ENCODE measurements around the gene NMNAT3. TPM values are rescaled to one million over a fixed set of nuclear protein-coding genes. Genes with fewer than 3 reads are reported as not detected.

The NMNAT3 gene
- total RNA-seq, 1 experiment from 2014 or later = 4.8 TPM

- H3K36me3 ChIP-seq (ENCODE audit: low read depth, low read length) = no peaks in the 10 kb centered on the region
- no TSS peak for BruUV-seq (replicated peaks)
- no peaks in the 10 kb centered on the region for H3K9me2 ChIP-seq (replicated peaks; ENCODE audit: low read length)
- ChIA-PET POLR2A (ENCODE audit: unreplicated experiment) (no interaction called here), CTCF (no interaction called here)
- no peak overlapping the region for H3K4me2 ChIP-seq (ENCODE audit: low read length)
- no peaks in the 10 kb centered on the region for H3F3A ChIP-seq (ENCODE audit: low read length, unreplicated experiment)
- no peaks in the 10 kb centered on the region for H4K20me1 ChIP-seq (ENCODE audit: low read length)
- no peaks in the 10 kb centered on the region for H3K9me3 ChIP-seq (ENCODE audit: low read length)
- H3K9ac ChIP-seq (ENCODE audit: low read length) = no peak overlapping the region
- no peak overlapping the region for H2AFZ ChIP-seq (ENCODE audit: low read length)
- intact Hi-C loops (cut with micrococcal nuclease) = no loop called here
- H3K27me3 ChIP-seq (ENCODE audit: low read length) = no peaks in the 10 kb centered on the region
- TF ChIP-seq EZH2 (IDR thresholded peaks at IDR 0.05; ENCODE audit: low read length, unreplicated experiment) (no peak), EZH2phosphoT487 (IDR thresholded peaks at IDR 0.05; ENCODE audit: borderline replicate concordance, low read length) (no peak)
- TF ChIP-seq, protein P1, sequence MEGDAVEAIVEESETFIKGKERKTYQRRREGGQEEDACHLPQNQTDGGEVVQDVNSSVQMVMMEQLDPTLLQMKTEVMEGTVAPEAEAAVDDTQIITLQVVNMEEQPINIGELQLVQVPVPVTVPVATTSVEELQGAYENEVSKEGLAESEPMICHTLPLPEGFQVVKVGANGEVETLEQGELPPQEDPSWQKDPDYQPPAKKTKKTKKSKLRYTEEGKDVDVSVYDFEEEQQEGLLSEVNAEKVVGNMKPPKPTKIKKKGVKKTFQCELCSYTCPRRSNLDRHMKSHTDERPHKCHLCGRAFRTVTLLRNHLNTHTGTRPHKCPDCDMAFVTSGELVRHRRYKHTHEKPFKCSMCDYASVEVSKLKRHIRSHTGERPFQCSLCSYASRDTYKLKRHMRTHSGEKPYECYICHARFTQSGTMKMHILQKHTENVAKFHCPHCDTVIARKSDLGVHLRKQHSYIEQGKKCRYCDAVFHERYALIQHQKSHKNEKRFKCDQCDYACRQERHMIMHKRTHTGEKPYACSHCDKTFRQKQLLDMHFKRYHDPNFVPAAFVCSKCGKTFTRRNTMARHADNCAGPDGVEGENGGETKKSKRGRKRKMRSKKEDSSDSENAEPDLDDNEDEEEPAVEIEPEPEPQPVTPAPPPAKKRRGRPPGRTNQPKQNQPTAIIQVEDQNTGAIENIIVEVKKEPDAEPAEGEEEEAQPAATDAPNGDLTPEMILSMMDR (conservative IDR thresholded peaks at IDR 0.05; ENCODE audit: low read depth, low read length) = no peak
- H3K27ac ChIP-seq (ENCODE audit: low read length) = no peak overlapping the region
- DNase-seq (no peak), ATAC-seq (no peak)
- no peak overlapping the region for H3K4me3 ChIP-seq (ENCODE audit: low read length)
- no peaks in the 10 kb centered on the region for H3K79me2 ChIP-seq (ENCODE audit: low read length)
- peaks cover 15% of the 10 kb centered on the region for H3K4me1 ChIP-seq (ENCODE audit: insufficient read depth, low read length)
These were observed 148.1 kb downstream of the NMNAT3 start for GRCh38 chr3:139529662-139530061.

DNA sequence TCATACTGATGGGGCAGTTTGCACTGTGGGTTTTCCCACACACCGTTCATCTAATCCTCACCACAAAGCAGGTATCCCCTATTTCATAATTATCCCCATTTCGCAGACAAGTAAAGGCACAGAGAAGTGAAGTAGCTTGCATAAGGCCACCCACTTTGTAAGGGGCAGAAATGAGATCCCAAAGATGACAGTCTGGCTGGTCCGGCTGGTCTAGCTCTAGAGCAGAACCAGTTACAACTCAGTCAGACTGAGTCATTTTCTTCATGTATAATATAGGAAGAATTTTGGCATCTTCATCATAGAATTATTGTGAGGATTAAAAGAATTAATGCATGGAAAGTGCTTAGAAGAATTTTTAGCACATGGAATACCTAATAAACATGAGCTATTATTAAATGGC is 148.8 kb downstream of the NMNAT3 start:
- H3K36me3 ChIP-seq (ENCODE audit: low read depth, low read length) = no peaks in the 10 kb centered on the region
- BruUV-seq (replicated peaks) = no TSS peak
- intact Hi-C loops (cut with micrococcal nuclease) = no loop called here
- H3K79me2 ChIP-seq (ENCODE audit: low read length) = no peaks in the 10 kb centered on the region
- no peak overlapping the region for H3K27ac ChIP-seq (ENCODE audit: low read length)
- H4K20me1 ChIP-seq (ENCODE audit: low read length) = no peaks in the 10 kb centered on the region
- ATAC-seq (no peak), DNase-seq (peak; percentile 48)
- no peaks in the 10 kb centered on the region for H3F3A ChIP-seq (ENCODE audit: low read length, unreplicated experiment)
- POLR2A ChIA-PET (ENCODE audit: unreplicated experiment) = no interaction called here
- no peak overlapping the region for H2AFZ ChIP-seq (ENCODE audit: low read length)
- H3K27me3 ChIP-seq (ENCODE audit: low read length) = no peaks in the 10 kb centered on the region
- no peak overlapping the region for H3K4me3 ChIP-seq (ENCODE audit: low read length)
- no peak overlapping the region for H3K4me2 ChIP-seq (ENCODE audit: low read length)
- CTCF ChIA-PET = no interaction called here
- TF ChIP-seq, protein P1 (conservative IDR thresholded peaks at IDR 0.05; ENCODE audit: low read depth, low read length) = no peak
- no peak for TF ChIP-seq EZH2phosphoT487 (IDR thresholded peaks at IDR 0.05; ENCODE audit: borderline replicate concordance, low read length)
- H3K9me3 ChIP-seq (ENCODE audit: low read length) = no peaks in the 10 kb centered on the region
- no peaks in the 10 kb centered on the region for H3K9me2 ChIP-seq (replicated peaks; ENCODE audit: low read length)
- no peak overlapping the region for H3K9ac ChIP-seq (ENCODE audit: low read length)
- H3K4me1 ChIP-seq (ENCODE audit: insufficient read depth, low read length) = peaks cover 8% of the 10 kb centered on the region

GRCh38 chr3:139528281-139528680 is 149.5 kb downstream of the NMNAT3 start:
- ATAC-seq = no peak
- Histone ChIP-seq H2AFZ (ENCODE audit: low read length) (no peak overlapping the region), H3K4me3 (ENCODE audit: low read length) (no peak overlapping the region), H3K4me1 (ENCODE audit: insufficient read depth, low read length) (peaks cover 2% of the 10 kb centered on the region), H3K36me3 (ENCODE audit: low read depth, low read length) (no peaks in the 10 kb centered on the region), H3K4me2 (ENCODE audit: low read length) (no peak overlapping the region), H3K9ac (ENCODE audit: low read length) (no peak overlapping the region), H4K20me1 (ENCODE audit: low read length) (no peaks in the 10 kb centered on the region), H3K79me2 (ENCODE audit: low read length) (no peaks in the 10 kb centered on the region), H3K9me2 (replicated peaks; ENCODE audit: low read length) (no peaks in the 10 kb centered on the region), H3K27ac (ENCODE audit: low read length) (no peak overlapping the region), H3K27me3 (ENCODE audit: low read length) (no peaks in the 10 kb centered on the region), H3K9me3 (ENCODE audit: low read length) (no peaks in the 10 kb centered on the region), H3F3A (ENCODE audit: low read length, unreplicated experiment) (no peaks in the 10 kb centered on the region)
- no peak for DNase-seq
- POLR2A ChIA-PET (ENCODE audit: unreplicated experiment) = no interaction called here
- intact Hi-C loops (cut with micrococcal nuclease) = no loop called here
- BruUV-seq (replicated peaks) = no TSS peak
- TF ChIP-seq, protein P1 (conservative IDR thresholded peaks at IDR 0.05; ENCODE audit: low read depth, low read length) = no peak
- TF ChIP-seq EZH2 (IDR thresholded peaks at IDR 0.05; ENCODE audit: low read length, unreplicated experiment) = no peak
- CTCF ChIA-PET = no interaction called here
